Kidney glomerular epithelial cell (primary cell): ENCODE measurements around the gene ADPRHL1.

ENCODE experiments used
- DNase-seq: peaks from one replicate; lab custom pipeline; 2025; lab: John Stamatoyannopoulos, UW

ADPRHL1 gene

DNA sequence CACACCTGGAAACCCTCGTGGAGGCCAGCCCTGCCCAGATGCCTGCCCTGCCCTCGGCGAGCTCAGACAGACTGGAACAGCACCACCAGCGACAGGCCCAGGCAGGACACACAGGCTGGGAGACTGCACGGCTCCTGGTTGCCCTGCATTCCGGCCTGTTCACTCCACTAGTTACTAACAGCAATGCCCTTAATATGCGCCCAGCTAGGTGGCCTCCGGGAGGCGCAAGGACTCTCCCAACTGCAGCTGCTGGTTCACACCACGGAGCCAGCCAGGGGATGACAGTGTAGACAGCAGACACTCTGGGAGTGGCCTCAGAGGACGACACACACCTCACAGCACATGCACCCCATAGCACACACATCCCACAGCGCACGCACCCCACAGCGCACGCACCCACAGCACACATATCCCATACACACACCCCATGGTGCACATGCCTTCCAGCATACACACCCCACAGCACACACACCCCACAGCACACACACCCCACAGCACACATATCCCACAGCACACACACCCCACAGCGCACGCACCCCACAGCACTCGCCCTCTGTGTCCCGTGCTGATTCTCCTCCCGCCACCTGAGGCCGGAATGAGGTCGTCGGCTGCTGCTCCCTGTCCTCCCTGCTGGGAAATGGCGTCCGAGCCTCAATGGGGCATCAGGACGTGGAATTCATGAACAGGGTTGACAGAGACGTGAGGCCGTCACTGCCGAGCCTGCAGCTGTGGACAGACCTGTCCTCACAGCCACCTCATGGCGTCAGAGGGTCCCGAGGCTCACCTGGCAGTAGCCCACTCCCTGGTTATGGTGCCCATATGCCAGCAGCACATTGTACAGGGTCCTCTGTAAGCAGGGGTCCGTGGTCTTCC, 103.0 kb downstream of the ADPRHL1 start:
- no peak for DNase-seq
